ENCODE data around the gene ARHGAP5. TPM values are rescaled to one million over a fixed set of nuclear protein-coding genes. Genes with fewer than 3 reads are reported as not detected.

ARHGAP5 gene
- total RNA-seq, 1 donor from 2014 or later, result 138 TPM

DNA sequence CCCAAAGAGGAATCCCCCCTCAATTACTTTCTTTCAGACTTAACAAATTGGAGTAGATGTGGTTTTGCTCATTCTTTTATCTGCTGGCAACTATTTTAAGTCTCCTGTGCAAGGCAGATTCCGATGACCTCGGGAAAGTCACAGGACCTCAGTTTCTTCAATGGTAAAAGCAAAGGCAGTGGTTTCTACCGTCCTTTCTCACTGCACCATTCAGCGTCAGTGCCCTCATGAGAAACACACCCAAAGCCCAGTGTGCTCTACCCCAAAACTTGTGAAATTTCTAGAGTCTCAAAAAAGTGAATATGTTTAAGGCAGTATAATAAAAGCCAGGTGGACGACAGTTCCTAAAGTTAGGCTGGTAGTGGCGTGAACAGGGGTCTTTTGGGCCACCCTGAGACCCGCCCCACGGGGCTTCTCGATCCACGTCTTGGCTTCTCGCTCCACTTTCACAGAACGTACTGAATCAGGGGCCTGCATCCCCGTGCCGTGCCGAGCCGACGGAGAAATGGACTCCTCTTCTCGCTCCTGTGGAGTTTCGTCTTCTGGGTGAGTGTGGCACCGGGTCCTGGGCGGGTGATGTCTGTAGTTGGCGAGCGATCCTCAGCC lies 1.3 kb upstream of the ARHGAP5 start:
- peak; percentile 67 for DNase-seq (ENCODE audit: low spot score)

DNA sequence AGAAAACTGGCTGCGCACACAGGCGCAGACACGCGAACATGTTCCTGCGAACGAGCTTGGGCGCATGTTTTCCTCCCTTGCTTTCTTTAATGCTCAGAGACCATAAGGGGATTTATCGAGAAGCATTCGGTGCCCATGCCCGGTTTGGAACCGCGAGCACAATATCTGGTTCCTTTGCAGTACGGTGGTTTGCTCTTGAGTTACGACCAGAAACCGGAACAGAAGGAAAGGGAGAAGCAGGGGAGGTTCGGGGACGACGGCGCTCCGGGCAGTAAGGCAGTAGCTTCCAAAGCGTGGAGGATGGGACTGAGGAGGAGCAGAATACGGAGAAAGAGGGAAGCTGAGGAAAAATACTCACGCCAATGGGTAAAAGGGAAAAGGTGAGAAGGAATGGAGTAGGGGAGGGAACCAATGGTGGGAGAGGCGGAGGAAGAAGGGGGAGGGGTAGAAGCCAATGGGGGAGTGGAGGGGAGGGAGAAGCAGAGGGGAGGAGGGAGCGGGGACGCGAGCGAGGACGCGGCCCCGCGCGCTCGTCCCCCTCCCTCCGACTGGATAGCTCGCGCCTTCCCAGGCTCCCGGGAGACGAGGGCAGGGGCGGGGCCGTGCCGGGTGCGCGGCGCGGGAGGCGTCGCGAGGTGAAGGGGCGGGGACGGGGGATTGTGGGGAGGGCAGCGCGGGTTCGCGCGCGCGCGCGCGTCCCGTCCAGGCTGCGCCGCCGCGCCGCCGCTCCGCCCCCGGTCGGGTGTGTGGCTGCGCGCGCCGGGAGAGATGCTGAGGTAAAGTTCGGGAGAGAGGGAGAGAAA lies 625 bp upstream of the ARHGAP5 start:
- DNase-seq (ENCODE audit: low spot score), result peak; percentile 96

DNA sequence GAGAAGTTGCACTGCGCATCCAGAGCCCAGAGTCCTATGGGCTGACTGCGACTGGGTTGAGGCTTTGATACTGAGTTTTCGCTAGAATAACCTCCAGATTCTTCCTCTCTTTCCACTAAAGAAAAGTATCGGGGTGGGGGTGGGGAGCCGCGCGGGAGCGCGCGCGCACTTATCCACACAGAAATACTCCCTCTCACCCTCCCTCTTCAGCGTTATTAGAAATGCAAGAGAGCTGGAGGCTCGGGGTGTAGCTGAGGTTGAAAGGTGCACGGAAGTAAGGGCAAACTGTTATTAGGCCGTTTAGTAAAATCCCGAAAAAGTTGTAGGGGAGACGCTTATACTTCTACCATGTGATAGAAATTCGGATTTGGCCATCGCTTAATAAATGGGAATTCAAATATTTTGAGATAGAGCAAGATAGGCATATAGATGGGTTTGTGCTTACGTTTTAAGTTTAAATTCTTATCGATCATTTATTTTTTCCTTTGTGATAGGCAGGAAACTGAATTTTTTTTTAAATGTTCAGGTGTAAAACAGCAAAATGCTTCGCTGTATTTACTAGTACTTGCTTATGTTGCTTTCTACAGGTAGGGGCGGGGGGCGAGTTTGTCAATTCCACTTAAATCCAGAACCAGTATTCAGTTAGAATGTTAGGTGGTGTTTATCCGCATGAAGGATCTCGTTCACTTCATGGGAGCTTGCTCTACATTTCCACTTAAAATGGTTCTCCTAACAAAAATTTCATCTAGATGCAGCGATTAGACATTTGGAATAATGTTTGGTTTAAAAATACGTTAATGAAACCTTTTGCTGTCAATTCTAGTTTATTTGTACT lies 1.1 kb downstream of the ARHGAP5 start:
- peak; percentile 54 for DNase-seq (ENCODE audit: low spot score)

DNA sequence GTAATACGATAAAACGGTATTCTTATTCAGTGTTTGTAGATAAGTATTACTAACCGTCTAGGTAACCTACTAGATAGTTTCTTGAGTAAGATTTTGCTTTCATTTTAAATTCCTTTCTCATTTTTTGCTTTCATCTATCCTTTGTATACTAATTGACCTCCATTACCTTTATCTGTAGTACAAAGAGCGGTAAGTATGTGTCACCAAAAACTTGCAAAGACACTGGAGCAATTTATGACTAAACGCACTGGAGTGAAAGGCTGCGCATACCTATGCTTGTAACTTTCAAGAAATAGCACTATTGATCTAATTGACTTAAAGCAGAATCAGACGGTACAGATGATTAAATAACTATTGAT lies 1.7 kb downstream of the ARHGAP5 start:
- no peak for DNase-seq (ENCODE audit: low spot score)

DNA sequence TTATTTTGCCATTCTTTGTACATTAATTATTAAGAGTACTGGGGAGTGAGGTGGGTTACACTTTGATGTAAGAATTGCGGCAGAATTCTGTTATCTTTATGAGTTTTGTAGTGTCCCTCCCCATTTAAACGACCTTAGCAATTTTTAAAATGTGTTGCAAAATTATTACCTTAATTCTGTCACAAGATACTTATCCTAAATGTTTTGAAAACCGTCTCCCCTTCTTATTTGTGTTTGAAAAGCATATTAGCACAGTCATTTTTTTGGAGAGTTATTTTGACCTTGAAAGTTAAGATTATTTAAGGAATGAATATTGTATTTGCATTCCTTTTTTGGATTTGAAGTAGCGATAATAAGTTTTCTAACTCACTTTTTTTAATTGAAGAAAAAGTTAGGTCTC lies 2.2 kb downstream of the ARHGAP5 start:
- no peak for DNase-seq (ENCODE audit: low spot score)

DNA sequence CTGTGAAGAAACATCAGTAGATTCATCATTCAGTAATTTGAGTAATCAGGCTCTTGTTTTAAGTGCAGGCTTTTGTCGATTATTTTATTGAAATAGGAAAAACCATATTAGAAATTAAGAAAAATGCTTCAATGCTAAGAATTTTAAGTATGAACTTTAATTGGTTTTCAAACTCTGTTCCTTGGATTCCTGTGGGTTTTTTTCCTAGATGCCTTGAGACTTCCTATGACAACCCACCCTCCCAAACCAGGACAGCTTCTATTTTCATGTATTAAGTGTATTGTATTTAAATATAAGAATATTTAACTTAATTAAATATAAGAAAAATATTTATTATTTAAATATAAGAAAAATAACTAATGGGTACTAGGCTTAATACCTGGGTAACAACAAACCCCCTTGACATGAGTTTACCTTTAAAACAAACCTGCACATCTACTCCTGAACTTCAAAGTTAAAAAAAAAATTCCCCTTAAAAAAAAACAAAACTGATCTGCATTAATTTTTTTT lies 3.0 kb downstream of the ARHGAP5 start:
- no peak for DNase-seq (ENCODE audit: low spot score)

GRCh38 chr14:32081901-32082300 lies 4.8 kb downstream of the ARHGAP5 start:
- DNase-seq (ENCODE audit: low spot score), result no peak

- no peak for DNase-seq (ENCODE audit: low spot score)
Measured at GRCh38 chr14:32083315-32083624, 6.2 kb downstream of the ARHGAP5 start.

DNA sequence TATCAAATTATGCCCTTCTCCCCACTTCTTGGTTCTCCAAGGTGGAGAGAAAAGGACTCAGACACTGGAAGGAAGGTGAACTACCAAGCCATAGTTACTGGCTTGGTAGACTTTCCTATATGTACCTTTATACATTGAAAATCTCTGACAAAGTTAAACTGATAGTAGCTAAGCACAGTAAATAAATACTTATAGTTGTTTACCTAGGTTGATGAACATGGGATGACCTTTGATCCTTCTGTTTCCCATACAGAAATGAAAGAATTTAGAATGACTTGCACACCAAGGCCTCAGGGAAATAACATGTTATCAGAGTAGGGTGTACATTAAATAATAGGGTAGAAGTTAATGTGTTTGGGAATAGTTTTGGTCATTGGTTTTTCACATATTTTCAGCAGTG lies 6.7 kb downstream of the ARHGAP5 start:
- no peak for DNase-seq (ENCODE audit: low spot score)

DNA sequence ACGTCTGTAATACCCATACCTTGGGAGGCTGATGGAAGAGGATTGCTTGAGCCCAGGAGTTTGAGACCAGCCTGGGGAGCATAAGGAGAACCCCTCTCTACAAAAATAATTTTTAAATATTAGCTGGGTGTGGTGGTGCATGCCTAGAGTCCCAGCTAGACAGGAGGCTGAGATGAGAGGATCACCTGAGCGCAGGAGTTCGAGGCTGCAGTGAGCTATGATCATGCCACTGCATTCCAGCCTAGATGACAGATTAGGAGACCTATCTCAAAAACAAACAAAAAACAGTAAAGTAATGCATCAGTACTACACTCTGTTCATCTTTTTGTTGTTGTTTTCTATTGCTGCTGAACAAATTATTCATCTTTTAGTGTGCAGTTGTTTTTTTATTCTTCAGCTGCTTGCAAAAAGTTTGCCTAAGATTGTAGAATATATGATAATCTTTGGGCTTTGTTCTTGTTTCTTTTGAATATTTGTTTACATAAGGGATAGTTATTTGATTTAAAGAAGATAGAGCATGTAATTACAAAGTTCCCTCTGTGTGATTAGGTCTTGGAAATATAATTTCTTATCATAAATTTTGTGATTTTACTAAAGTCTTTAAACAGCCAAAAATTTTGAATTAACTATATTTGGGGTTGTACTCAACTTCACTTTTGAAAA lies 8.2 kb downstream of the ARHGAP5 start:
- DNase-seq (ENCODE audit: low spot score), result no peak

DNA sequence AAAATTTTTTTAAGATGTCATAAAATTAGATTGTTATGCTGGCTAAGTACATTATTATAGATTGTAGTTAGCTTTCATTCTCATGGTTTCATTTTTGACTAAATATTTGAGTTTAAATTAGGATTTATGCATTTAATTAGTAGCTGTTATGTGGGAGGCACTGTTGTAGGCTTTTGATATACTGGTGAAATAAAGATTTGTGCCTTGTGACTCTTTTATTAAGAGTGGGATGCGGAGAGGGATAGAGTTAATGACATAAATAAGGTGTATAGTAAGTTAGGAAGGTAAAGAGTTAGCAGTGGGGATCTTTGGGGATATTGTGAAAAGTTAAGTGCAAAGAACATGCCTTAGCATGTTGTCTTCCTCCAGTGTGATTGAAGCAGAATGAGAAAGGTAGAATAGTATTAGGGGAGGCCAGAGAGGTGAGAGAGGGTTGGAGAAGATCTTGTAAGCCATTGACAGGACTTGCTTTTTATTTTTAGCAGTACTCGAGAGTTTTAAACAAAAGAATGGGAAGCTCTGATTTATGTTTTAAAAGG lies 8.8 kb downstream of the ARHGAP5 start:
- DNase-seq (ENCODE audit: low spot score), result no peak

GRCh38 chr14:32087173-32087861 lies 10.2 kb downstream of the ARHGAP5 start:
- DNase-seq (ENCODE audit: low spot score), result no peak

- DNase-seq (ENCODE audit: low spot score), result no peak
Measured at GRCh38 chr14:32087907-32088306, 10.8 kb downstream of the ARHGAP5 start.

GRCh38 chr14:32090686-32091085 lies 13.6 kb downstream of the ARHGAP5 start:
- no peak for DNase-seq (ENCODE audit: low spot score)

- DNase-seq (ENCODE audit: low spot score), result no peak
Measured at GRCh38 chr14:32099473-32099872, 22.4 kb downstream of the ARHGAP5 start.

GRCh38 chr14:32100175-32100574 lies 23.1 kb downstream of the ARHGAP5 start:
- DNase-seq (ENCODE audit: low spot score), result no peak

DNA sequence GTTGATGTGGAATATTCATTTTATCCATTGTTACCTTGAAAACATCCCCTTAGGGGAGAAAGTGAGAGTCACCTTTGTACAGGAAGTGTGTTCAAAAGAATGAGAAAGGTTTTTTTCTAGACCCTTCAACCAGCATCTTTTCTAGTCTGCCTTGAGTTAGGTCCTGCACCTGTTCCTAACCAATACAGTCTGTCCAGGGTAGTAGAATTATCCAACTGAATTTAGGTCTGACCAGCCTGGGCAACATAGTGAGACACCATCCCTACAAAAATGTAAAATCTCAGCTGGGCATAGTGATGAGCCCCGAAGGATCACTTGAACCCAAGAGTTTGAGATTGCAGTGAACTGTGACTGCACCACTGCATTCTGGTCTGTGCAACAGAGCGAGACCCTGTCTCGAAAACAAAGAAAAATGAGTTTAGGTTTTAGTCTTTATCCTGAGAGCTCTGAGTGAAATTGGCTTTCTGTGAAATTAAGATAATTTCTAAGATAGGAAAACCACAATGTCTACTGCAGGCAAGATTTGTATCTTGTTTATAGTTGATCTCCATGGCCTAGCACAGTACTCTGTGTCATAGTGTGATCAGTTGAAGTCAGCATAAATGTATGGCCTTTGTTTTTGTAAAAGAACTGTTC lies 25.2 kb downstream of the ARHGAP5 start:
- DNase-seq (ENCODE audit: low spot score), result no peak

- no peak for DNase-seq (ENCODE audit: low spot score)
Measured at GRCh38 chr14:32102968-32103367, 25.9 kb downstream of the ARHGAP5 start.

GRCh38 chr14:32104308-32104707 lies 27.2 kb downstream of the ARHGAP5 start:
- DNase-seq (ENCODE audit: low spot score), result no peak

- DNase-seq (ENCODE audit: low spot score), result no peak
Measured at GRCh38 chr14:32104803-32105202, 27.7 kb downstream of the ARHGAP5 start.

All from ureter (tissue), 1 donor.